GM03348 (cell line): Measurements from ENCODE around the gene MACROD2.
"Not testable (repeated sequence)": the region's sequence is repeated elsewhere in the genome, so short reads cannot be mapped to it uniquely, and the experiment has no call there.

ENCODE experiments used
- DNase-seq: peaks from one replicate; pipeline ENCODE4 v3.0.0; 2012; ENCODE audit warnings: low spot score

The MACROD2 gene

GRCh38 chr20:15171016-15171415, 1175.7 kb downstream of the MACROD2 start:
- no peak for DNase-seq

- DNase-seq: no peak
These were observed 1181.6 kb downstream of the MACROD2 start for GRCh38 chr20:15176929-15177328.

GRCh38 chr20:15178581-15178980, 1183.3 kb downstream of the MACROD2 start:
- DNase-seq: no peak

GRCh38 chr20:15179381-15179780, 1184.1 kb downstream of the MACROD2 start:
- no peak for DNase-seq

DNA sequence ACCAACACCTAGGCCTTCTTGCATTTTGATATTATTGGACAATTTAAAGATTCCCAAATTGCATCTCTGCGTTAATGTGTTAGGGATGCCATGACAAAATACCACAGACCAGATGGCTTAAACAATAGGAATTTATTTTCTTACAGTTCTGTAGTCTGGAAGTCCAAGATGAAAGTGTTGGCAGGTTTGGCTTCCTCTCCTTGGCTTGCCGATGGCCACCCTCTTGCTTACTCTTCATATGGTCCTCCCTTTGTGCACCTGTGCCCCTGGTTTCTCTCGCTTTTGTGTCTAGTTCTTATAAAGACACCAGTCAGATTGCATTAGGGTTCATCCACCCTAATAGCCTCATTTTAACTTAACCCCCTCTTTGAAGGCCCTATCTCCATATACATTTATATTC, 1184.5 kb downstream of the MACROD2 start:
- DNase-seq: no peak

GRCh38 chr20:15185322-15185721, 1190.0 kb downstream of the MACROD2 start:
- DNase-seq: no peak

GRCh38 chr20:15185913-15186312, 1190.6 kb downstream of the MACROD2 start:
- DNase-seq: no peak

- no peak for DNase-seq
These were observed 1192.3 kb downstream of the MACROD2 start for GRCh38 chr20:15187612-15188011.

DNA sequence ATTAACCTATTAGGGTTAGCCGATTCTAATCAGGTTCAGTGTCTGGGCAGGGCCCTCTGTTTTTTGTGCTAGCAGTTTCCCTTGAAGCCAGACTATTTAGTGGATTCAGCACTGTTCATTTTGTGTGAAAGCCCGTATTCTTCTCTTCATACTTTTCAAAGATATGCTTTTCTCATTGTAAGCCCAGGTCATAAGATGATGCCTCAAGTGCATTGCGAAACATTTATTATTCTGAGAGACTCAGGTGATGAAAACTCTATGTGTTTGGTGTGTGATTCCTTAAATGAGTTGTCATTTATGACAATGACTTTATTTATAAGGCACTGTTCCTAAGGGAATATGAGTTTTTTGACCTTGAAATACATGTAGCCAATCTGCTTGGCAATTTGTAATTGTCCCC, 1193.1 kb downstream of the MACROD2 start:
- no peak for DNase-seq

DNA sequence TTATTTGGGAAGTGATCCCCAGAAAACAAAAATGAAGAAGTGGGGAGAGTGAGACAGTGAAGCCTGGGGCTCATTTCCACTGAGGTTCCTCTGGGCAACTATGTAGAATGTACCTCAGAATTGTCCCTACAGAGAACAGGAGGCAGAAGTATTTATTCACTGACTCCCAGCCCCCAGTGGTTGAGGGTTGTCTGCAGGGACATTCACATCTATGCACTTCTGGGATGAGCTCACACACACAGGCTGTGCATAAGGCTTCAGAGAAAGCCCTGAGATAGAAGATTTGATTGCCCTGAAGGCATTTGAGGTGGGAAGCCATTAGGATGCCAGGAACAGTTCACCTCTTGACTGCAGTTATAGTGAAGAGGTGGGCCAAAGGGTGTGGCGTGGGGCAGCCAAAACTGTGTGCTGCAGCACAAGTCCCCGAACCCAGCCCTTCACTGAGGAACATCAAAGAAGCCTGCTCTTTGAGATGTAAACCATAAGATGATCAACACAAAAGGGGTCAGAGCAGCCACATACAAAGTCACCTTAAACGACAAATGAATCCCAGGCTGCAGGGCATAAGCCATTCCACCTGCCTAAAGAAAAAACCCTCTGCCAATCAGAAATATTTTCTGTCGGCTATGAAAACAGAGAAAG, 1195.9 kb downstream of the MACROD2 start:
- no peak for DNase-seq

GRCh38 chr20:15195378-15195777, 1200.1 kb downstream of the MACROD2 start:
- DNase-seq: no peak

DNA sequence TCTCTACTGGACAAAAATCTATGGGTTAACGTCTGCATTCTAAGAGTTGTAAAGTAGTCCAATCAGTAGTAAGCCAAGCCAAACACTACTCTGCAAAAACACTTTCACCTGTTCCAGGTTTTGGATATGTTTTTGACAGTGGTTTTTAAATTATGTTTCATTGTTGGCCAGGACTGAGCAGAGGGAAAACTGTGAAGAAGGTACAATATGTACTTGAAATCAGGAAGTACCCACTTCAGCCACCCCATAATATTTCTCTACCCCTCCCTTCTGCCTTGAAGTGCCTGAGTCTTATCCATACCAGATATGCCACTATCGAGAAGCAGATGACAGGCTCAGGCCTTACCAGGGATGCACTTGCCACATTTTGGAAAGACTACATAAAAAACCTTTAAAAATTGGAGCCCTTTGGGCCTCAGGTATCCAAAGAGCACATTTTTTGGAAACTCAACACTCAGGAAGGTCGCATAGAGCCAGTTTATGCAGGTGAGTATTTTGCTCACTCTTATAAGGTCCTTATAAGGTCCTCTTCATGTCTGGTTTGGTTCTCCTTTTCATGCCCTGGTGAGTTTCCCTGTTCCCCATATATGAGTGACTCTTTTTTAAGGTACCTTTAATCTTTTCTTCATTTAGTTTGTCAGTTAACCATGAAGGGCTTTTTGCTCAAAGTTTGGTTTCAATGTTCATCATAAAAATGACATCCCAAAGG, 1201.4 kb downstream of the MACROD2 start:
- no peak for DNase-seq

DNA sequence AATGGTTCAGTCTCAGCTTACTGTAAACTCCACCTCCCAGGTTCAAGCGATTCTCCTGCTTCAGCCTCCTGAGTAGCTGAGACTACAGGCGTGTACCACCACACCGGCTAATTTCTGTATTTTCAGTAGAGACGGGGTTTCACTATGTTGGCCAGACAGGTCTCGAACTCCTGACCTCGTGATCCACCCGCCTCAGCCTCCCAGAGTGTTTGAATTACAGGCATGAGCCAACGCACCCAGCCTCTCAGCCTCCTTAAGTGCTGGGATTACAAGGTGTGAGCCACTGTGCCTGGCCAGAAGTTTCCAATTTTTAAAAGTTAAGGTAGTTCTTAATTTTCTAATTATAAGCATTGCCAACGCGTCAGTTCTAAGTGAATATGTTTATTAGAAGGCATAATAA, 1202.7 kb downstream of the MACROD2 start:
- not testable (repeated sequence) for DNase-seq

- no peak for DNase-seq
These were observed 1204.4 kb downstream of the MACROD2 start for GRCh38 chr20:15199698-15200097.

GRCh38 chr20:15200147-15200565, 1204.8 kb downstream of the MACROD2 start:
- DNase-seq: no peak

DNA sequence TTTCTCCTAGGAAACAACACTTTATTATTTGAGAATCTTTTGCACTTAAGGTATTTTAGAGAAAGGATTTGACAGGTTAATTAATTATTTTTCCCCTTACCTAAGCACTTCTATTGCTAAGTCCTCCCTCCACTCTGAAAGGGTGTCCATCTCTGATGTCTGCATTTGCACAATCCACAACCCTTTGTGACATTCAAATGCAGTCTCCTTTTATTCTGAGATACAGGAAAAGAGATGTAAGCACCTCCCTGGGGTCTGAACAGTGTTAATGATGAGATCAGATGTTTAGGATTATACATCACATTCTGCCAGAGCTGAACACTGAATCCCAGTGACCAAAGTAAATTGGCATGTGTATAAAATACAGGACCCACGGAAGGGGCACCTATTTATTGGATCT, 1206.3 kb downstream of the MACROD2 start:
- DNase-seq: no peak

DNA sequence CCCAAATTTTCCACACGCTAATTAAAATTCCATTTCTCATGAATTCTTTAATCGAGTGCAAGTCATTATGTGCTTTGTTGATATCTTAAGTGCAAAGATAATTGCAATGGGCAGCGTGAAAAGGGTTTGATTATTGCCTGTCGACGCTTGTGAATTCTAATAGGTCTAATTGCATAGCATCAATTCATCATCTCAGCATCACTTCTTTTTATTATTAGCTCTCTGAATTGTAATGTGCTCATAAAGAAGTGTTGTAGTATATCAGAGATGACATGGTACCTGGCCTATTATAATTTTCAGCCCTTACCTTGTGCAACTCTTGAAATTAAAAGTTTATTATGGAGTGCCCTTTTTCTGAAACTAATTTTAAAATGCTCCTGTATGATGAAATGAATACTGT, 1208.9 kb downstream of the MACROD2 start:
- DNase-seq: no peak

GRCh38 chr20:15205028-15205427, 1209.7 kb downstream of the MACROD2 start:
- DNase-seq: no peak

GRCh38 chr20:15205719-15206118, 1210.4 kb downstream of the MACROD2 start:
- no peak for DNase-seq

- DNase-seq: no peak
These were observed 1214.2 kb downstream of the MACROD2 start for GRCh38 chr20:15209537-15209936.

GRCh38 chr20:15214051-15214450, 1218.7 kb downstream of the MACROD2 start:
- DNase-seq: no peak

GRCh38 chr20:15220009-15220656, 1224.8 kb downstream of the MACROD2 start:
- no peak for DNase-seq
